Measurements from ENCODE around the gene EIF3L.
A peak's percentile ranks its signal among the peaks of the same experiment; 100 is the strongest.

Gene EIF3L

GRCh38 chr22:37893583-37893983 is 44.4 kb downstream of the EIF3L start:
- Histone ChIP-seq H3K4me2 (ENCODE audit: low read length) (no peak overlapping the region), H3K4me1 (ENCODE audit: control insufficient read depth, low read length) (peaks cover 21% of the 10 kb centered on the region), H3K9me3 (ENCODE audit: control insufficient read depth, insufficient read depth, low read length) (no peaks in the 10 kb centered on the region), H3K27ac (ENCODE audit: low read depth, low read length) (no peak overlapping the region), H3F3A (ENCODE audit: control insufficient read depth, insufficient read depth) (peaks cover 11% of the 10 kb centered on the region), H3K36me3 (ENCODE audit: control insufficient read depth, low read length) (peaks cover 28% of the 10 kb centered on the region), H4K20me1 (ENCODE audit: control insufficient read depth, insufficient read depth, low read depth, low read length) (no peaks in the 10 kb centered on the region; the same call in 1 of the 2 replicates), H3K79me2 (ENCODE audit: control insufficient read depth, low read length) (no peaks in the 10 kb centered on the region), H3K4me3 (ENCODE audit: low read length) (no peak overlapping the region), H3K9me2 (replicated peaks; ENCODE audit: control insufficient read depth, low read length) (no peaks in the 10 kb centered on the region), H3K27me3 (ENCODE audit: control insufficient read depth, low read length) (no peaks in the 10 kb centered on the region)
- TF ChIP-seq CTCF (IDR thresholded peaks at IDR 0.05; ENCODE audit: low read depth, low read length, poor library complexity, severe bottlenecking) (no peak), EZH2phosphoT487 (IDR thresholded peaks at IDR 0.05; ENCODE audit: borderline replicate concordance, low read length) (no peak)

- H4K20me1 ChIP-seq (ENCODE audit: control insufficient read depth, insufficient read depth, low read depth, low read length), result no peaks in the 10 kb centered on the region; the same call in 1 of the 2 replicates
- peaks cover 15% of the 10 kb centered on the region for H3K36me3 ChIP-seq (ENCODE audit: control insufficient read depth, low read length)
- no peaks in the 10 kb centered on the region for H3K9me2 ChIP-seq (replicated peaks; ENCODE audit: control insufficient read depth, low read length)
- H3K27ac ChIP-seq (ENCODE audit: low read depth, low read length), result no peak overlapping the region
- no peak overlapping the region for H3K4me3 ChIP-seq (ENCODE audit: low read length)
- H3K27me3 ChIP-seq (ENCODE audit: control insufficient read depth, low read length), result no peaks in the 10 kb centered on the region
- H3K9me3 ChIP-seq (ENCODE audit: control insufficient read depth, insufficient read depth, low read length), result no peaks in the 10 kb centered on the region
- peaks cover 21% of the 10 kb centered on the region for H3K4me1 ChIP-seq (ENCODE audit: control insufficient read depth, low read length)
- H3F3A ChIP-seq (ENCODE audit: control insufficient read depth, insufficient read depth), result peaks cover 8% of the 10 kb centered on the region
- H3K4me2 ChIP-seq (ENCODE audit: low read length), result no peak overlapping the region
- no peaks in the 10 kb centered on the region for H3K79me2 ChIP-seq (ENCODE audit: control insufficient read depth, low read length)
- TF ChIP-seq CTCF (IDR thresholded peaks at IDR 0.05; ENCODE audit: low read depth, low read length, poor library complexity, severe bottlenecking), result no peak
- no peak for TF ChIP-seq EZH2phosphoT487 (IDR thresholded peaks at IDR 0.05; ENCODE audit: borderline replicate concordance, low read length)
Observed at GRCh38 chr22:37894939-37895670, 45.9 kb downstream of the EIF3L start.

GRCh38 chr22:37896181-37896592 is 47.0 kb downstream of the EIF3L start:
- Histone ChIP-seq H3K27me3 (ENCODE audit: control insufficient read depth, low read length) (no peaks in the 10 kb centered on the region), H3K36me3 (ENCODE audit: control insufficient read depth, low read length) (peaks cover 12% of the 10 kb centered on the region), H3K79me2 (ENCODE audit: control insufficient read depth, low read length) (no peaks in the 10 kb centered on the region), H3K9me3 (ENCODE audit: control insufficient read depth, insufficient read depth, low read length) (no peaks in the 10 kb centered on the region), H3K27ac (ENCODE audit: low read depth, low read length) (peak overlapping the region; percentile 45), H3K4me2 (ENCODE audit: low read length) (peak overlapping the region; percentile 73), H3K4me1 (ENCODE audit: control insufficient read depth, low read length) (peaks cover 21% of the 10 kb centered on the region), H3K9me2 (replicated peaks; ENCODE audit: control insufficient read depth, low read length) (no peaks in the 10 kb centered on the region), H4K20me1 (ENCODE audit: control insufficient read depth, insufficient read depth, low read depth, low read length) (no peaks in the 10 kb centered on the region; the same call in 1 of the 2 replicates), H3K4me3 (ENCODE audit: low read length) (peak overlapping the region; percentile 50), H3F3A (ENCODE audit: control insufficient read depth, insufficient read depth) (peaks cover 8% of the 10 kb centered on the region)
- TF ChIP-seq CTCF (IDR thresholded peaks at IDR 0.05; ENCODE audit: low read depth, low read length, poor library complexity, severe bottlenecking) (no peak), EZH2phosphoT487 (IDR thresholded peaks at IDR 0.05; ENCODE audit: borderline replicate concordance, low read length) (no peak)
